ENCODE measurements around the gene RGMA.

Gene RGMA

GRCh38 chr15:93005133-93005532 is 83.9 kb downstream of the RGMA start:
- FAIRE-seq, result no peak

GRCh38 chr15:93001881-93002280 is 87.1 kb downstream of the RGMA start:
- FAIRE-seq, result no peak

DNA sequence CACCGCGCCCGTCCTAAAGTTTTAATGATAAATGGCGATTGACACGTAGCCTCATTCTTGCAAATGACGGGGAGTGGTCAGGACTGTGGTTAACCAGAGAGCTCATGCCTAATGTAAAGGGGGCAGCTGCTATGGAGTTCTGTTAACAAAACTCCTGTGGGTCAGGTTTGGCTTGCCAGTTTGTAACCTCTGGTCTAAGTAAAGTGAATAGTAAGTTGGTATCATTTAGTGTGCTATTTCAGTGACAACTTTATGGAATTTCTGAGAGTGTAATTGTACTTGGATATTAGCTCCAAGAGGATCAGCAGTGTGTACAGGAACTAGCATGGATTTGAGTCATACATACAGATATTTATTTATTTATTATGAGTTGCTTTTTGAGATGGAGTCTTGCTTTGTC is 87.9 kb downstream of the RGMA start:
- no peak for FAIRE-seq

DNA sequence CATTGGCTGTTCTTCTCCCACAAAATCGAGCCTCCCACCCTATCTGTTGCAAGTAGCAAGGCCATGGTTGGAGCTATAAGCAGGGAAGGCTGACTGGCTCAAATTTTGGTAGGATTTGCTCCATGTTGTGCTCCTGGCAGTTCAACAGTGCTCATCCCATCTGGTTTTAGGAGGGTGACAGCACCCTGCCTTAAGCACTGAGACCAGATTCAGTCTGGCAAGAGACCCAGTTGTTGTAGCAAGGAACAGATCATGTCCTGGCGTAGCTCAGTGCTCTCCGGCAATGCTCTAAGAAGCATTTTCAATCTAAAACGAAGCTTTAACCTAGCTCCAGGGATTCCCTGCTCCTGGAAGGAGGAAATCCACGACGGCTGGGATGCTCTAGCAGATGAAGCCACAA is 91.2 kb downstream of the RGMA start:
- FAIRE-seq, result no peak

- FAIRE-seq, result no peak
Observed at GRCh38 chr15:92992720-92993119, 96.3 kb downstream of the RGMA start.

GRCh38 chr15:92990031-92990430 is 99.0 kb downstream of the RGMA start:
- no peak for FAIRE-seq

DNA sequence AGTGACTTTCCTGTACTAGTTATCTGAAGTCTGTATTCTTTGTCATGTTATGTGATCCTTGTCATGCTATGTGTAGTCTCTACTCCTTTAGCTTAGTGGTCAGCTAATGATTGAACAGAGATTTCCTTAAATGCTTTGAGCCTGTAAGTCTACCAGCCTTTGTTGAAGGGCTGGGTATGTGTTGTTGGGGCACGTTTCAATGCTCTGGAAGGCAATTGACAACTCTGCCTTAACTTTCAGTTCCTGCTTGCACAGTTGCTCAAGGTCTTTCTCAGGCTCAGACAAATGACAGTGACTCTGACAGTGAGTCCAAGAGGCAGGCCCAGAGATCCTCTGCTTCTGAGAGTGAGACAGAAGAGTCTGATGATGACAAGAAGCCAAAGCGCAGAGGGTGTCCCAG is 99.5 kb downstream of the RGMA start:
- no peak for FAIRE-seq
